ENCODE results near the gene TSPAN1. TPM values are rescaled to one million over a fixed set of nuclear protein-coding genes. Genes with fewer than 3 reads are reported as not detected.

TSPAN1 gene
- total and polyA plus RNA-seq, 4 donors, result 0.33 to 7.0 (median 2.1) TPM

DNA sequence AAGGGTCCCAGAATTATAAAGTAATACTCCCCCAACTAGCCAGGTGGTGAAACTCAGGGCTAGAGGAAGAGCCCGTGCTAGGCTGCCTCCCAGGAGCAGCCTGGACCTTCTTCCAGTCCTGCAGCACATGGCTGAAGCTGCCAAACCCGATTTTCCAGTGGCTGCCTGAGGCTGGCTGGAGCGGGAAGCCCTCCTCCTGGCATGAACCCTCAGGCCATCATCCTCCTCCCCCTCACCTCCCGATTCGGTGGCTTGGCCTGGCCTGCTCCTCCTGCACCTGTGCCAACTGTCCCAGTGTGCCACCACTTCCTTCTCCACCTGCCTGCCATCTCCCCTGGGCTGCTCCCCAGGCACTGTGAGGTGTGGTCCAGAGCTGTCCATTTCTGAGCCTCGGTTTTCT is 3.0 kb upstream of the TSPAN1 start:
- no peak overlapping the region for H3K27ac ChIP-seq (ENCODE audit: low read depth in 1 of 2, low read length in 2 of 2)
- no peaks in the 10 kb centered on the region for H3K27me3 ChIP-seq (ENCODE audit: control insufficient read depth in 4 of 4, insufficient read depth in 4 of 4, low read length in 3 of 4)
- TF ChIP-seq RXRA (IDR thresholded peaks at IDR 0.05), result no peak
- TF ChIP-seq FOXA1 (IDR thresholded peaks at IDR 0.05), result no peak
- no peak for TF ChIP-seq EGR1 (IDR thresholded peaks at IDR 0.05; ENCODE audit: low read depth in 2 of 2)
- TF ChIP-seq RAD21 (IDR thresholded peaks at IDR 0.05), result no peak
- TF ChIP-seq NR2F2 (IDR thresholded peaks at IDR 0.05), result no peak
- TF ChIP-seq, protein P1, sequence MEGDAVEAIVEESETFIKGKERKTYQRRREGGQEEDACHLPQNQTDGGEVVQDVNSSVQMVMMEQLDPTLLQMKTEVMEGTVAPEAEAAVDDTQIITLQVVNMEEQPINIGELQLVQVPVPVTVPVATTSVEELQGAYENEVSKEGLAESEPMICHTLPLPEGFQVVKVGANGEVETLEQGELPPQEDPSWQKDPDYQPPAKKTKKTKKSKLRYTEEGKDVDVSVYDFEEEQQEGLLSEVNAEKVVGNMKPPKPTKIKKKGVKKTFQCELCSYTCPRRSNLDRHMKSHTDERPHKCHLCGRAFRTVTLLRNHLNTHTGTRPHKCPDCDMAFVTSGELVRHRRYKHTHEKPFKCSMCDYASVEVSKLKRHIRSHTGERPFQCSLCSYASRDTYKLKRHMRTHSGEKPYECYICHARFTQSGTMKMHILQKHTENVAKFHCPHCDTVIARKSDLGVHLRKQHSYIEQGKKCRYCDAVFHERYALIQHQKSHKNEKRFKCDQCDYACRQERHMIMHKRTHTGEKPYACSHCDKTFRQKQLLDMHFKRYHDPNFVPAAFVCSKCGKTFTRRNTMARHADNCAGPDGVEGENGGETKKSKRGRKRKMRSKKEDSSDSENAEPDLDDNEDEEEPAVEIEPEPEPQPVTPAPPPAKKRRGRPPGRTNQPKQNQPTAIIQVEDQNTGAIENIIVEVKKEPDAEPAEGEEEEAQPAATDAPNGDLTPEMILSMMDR (IDR thresholded peaks at IDR 0.05; ENCODE audit: low read depth, low read length, missing input control), result no peak
- no peak for TF ChIP-seq ATF3 (IDR thresholded peaks at IDR 0.05)
- no peak for TF ChIP-seq JUND (IDR thresholded peaks at IDR 0.05)
- TF ChIP-seq SP1 (IDR thresholded peaks at IDR 0.05), result no peak
- no peak for TF ChIP-seq MAX (IDR thresholded peaks at IDR 0.05)
- no peak for TF ChIP-seq HNF4G (IDR thresholded peaks at IDR 0.05)
- TF ChIP-seq, protein P2, sequence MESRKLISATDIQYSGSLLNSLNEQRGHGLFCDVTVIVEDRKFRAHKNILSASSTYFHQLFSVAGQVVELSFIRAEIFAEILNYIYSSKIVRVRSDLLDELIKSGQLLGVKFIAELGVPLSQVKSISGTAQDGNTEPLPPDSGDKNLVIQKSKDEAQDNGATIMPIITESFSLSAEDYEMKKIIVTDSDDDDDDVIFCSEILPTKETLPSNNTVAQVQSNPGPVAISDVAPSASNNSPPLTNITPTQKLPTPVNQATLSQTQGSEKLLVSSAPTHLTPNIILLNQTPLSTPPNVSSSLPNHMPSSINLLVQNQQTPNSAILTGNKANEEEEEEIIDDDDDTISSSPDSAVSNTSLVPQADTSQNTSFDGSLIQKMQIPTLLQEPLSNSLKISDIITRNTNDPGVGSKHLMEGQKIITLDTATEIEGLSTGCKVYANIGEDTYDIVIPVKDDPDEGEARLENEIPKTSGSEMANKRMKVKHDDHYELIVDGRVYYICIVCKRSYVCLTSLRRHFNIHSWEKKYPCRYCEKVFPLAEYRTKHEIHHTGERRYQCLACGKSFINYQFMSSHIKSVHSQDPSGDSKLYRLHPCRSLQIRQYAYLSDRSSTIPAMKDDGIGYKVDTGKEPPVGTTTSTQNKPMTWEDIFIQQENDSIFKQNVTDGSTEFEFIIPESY (IDR thresholded peaks at IDR 0.05), result no peak
- TF ChIP-seq GABPA (IDR thresholded peaks at IDR 0.05 in 1 of 2, conservative IDR thresholded peaks at IDR 0.05 in 1 of 2), result no peak
- no peak for TF ChIP-seq REST (IDR thresholded peaks at IDR 0.05)
- TF ChIP-seq HNF4A (conservative IDR thresholded peaks at IDR 0.05), result no peak
- H3K9me3 ChIP-seq (ENCODE audit: control insufficient read depth in 4 of 4, low read length in 3 of 4), result no peaks in the 10 kb centered on the region
- H3K4me1 ChIP-seq (ENCODE audit: control insufficient read depth in 4 of 4, insufficient read depth in 4 of 4, low read length in 3 of 4), result peaks cover 0 to 3% (median 2%) of the 10 kb centered on the region in 4 donors
- no peak overlapping the region for H3K9ac ChIP-seq (ENCODE audit: low read depth in 1 of 2, low read length in 2 of 2)
- WGBS, result 60% methylated on average over 6 of the region's 6 CpGs
- H3K36me3 ChIP-seq (ENCODE audit: control insufficient read depth in 4 of 4, insufficient read depth in 3 of 4, low read depth in 1 of 4, low read length in 3 of 4), result no peaks in the 10 kb centered on the region
- DNase-seq (ENCODE audit: low spot score), result no peak
- H3K4me3 ChIP-seq (ENCODE audit: low read depth in 1 of 3, low read length in 3 of 3), result no peak overlapping the region

- Histone ChIP-seq H3K27ac (ENCODE audit: low read depth in 1 of 2, low read length in 2 of 2) (no peak overlapping the region), H3K9ac (ENCODE audit: low read depth in 1 of 2, low read length in 2 of 2) (no peak overlapping the region), H3K36me3 (ENCODE audit: control insufficient read depth in 4 of 4, insufficient read depth in 3 of 4, low read depth in 1 of 4, low read length in 3 of 4) (no peaks in the 10 kb centered on the region), H3K9me3 (ENCODE audit: control insufficient read depth in 4 of 4, low read length in 3 of 4) (no peaks in the 10 kb centered on the region), H3K4me3 (ENCODE audit: low read depth in 1 of 3, low read length in 3 of 3) (no peak overlapping the region), H3K27me3 (ENCODE audit: control insufficient read depth in 4 of 4, insufficient read depth in 4 of 4, low read length in 3 of 4) (no peaks in the 10 kb centered on the region), H3K4me1 (ENCODE audit: control insufficient read depth in 4 of 4, insufficient read depth in 4 of 4, low read length in 3 of 4) (peaks cover 0 to 2% (median 0%) of the 10 kb centered on the region in 4 donors)
- 85% methylated on average over 4 of the region's 4 CpGs for WGBS
- no peak for DNase-seq (ENCODE audit: low spot score)
- TF ChIP-seq ATF3 (IDR thresholded peaks at IDR 0.05) (no peak), RAD21 (IDR thresholded peaks at IDR 0.05) (no peak), EGR1 (IDR thresholded peaks at IDR 0.05; ENCODE audit: low read depth in 2 of 2) (no peak), RXRA (IDR thresholded peaks at IDR 0.05) (no peak), TAF1 (conservative IDR thresholded peaks at IDR 0.05) (no peak), HNF4A (conservative IDR thresholded peaks at IDR 0.05) (no peak), YY1 (IDR thresholded peaks at IDR 0.05) (no peak), REST (IDR thresholded peaks at IDR 0.05) (no peak), NR2F2 (IDR thresholded peaks at IDR 0.05) (no peak), FOXA2 (IDR thresholded peaks at IDR 0.05) (no peak), GABPA (IDR thresholded peaks at IDR 0.05 in 1 of 2, conservative IDR thresholded peaks at IDR 0.05 in 1 of 2) (no peak)
- TF ChIP-seq, protein P1 (IDR thresholded peaks at IDR 0.05; ENCODE audit: low read depth, low read length, missing input control), result no peak
Measured at GRCh38 chr1:46172321-46172720, 2.6 kb upstream of the TSPAN1 start.

Measured in liver (tissue), 9 donors.